DMS 273 (cell line): ENCODE measurements around the gene FMN1.
A peak's percentile ranks its signal among the peaks of the same experiment; 100 is the strongest.

ENCODE experiments used
- DNase-seq: peaks from one replicate; lab custom pipeline; 2025; ENCODE audit not compliant: unreplicated experiment; lab: John Stamatoyannopoulos, UW

FMN1 gene

DNA sequence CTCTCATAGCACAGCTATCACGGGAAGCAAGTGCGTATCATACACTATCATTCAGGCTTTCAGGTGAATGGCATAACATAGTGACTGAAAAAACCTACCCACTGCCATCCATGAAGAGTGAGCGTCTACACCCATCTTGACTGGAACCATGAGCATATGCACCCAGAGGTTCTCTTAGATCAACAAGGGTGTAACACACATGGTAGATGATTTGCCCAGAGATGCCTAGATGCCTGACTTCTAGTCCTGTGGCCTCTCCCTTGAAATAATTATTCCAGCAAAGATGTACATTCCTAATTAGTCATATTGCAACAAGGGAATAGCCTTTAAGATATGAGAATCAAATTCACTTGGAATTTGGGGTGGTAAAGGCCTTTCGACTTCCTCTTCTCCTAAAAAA is 248.3 kb downstream of the FMN1 start:
- no peak for DNase-seq

DNA sequence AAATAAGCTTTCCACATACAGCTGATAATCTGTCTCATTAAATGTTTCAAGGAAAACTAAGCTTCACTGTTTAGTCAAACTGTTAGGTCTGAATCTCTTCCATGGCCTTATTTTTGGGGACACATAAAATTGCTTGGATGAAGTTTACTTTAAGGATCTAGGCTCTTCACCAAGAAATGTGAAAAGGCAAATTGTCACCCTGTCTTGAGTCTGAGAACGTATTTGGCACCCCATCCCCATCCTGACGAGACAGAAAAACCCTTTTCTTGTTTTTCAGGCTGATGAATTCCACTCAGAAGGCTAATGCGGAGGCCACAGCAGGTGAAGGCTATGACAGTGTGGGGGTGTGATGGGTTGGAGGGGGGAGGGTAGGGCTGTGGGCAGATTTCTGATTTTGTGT is 250.1 kb downstream of the FMN1 start:
- DNase-seq, result no peak

- DNase-seq, result no peak
Observed at GRCh38 chr15:32943711-32944110, 250.8 kb downstream of the FMN1 start.

DNA sequence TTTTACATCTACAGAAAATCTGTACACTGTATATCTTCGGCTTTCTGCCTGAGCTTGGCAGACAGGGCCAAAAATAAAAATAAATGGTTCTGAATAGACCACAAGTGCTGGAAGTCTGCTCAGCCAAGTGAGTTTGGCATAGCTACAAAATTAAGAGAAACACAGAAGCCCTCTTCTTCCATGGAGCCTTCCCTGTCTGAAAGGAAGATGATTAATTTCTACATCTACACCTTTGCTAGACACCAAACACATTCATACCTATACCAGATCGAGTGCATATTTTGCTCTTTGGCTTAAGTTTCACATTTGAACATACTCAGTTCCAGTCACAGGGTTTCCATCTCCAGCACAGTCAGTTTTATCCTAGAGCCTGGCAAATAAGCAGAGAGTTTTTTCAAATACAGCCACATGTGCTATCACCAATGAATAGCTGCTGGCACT is 252.1 kb downstream of the FMN1 start:
- DNase-seq, result no peak

GRCh38 chr15:32941823-32942222 is 252.7 kb downstream of the FMN1 start:
- no peak for DNase-seq

- no peak for DNase-seq
Observed at GRCh38 chr15:32936976-32937375, 257.5 kb downstream of the FMN1 start.

- peak; percentile 19 for DNase-seq
Observed at GRCh38 chr15:32936283-32936918, 258.1 kb downstream of the FMN1 start.

GRCh38 chr15:32935139-32935538 is 259.4 kb downstream of the FMN1 start:
- no peak for DNase-seq

DNA sequence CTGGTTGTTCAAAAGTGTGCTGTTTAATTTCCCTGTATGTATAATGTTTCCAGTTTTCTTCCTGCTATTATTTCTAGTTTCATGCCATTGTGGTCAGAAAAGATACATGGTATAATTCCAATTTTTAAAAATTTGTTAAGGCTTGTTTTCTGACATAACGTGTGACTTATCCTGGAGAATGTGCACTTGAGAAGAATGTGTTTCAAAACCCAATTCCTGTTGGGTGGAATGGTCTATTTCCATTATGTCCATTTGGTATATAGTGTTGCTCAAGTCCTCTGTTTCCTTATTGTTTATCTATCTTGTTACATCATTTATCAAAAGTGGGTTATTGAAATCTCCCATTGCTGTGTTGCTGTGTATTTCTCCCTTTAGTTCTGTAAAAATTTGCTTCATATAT is 261.3 kb downstream of the FMN1 start:
- DNase-seq, result no peak

GRCh38 chr15:32928876-32929275 is 265.6 kb downstream of the FMN1 start:
- DNase-seq, result no peak

DNA sequence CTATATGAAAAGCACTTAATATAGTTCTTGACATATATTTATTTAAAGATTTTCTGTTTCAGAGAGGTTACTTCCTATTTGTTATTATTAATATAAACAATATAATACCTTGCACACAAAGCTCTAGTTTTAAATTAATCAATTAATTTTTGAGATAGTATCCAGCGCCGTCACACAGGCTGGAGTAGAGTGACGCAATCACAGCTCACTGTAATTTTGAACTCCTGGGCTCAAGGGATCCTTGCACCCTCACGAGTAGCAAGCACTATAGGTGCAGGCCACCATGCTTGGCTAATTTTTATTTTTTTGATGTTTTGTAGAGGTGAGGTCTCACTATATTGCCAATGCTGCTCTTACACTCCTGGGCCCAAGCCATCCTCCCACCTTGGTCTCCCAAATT is 267.4 kb downstream of the FMN1 start:
- no peak for DNase-seq

GRCh38 chr15:32923176-32923575 is 271.3 kb downstream of the FMN1 start:
- DNase-seq, result no peak

DNA sequence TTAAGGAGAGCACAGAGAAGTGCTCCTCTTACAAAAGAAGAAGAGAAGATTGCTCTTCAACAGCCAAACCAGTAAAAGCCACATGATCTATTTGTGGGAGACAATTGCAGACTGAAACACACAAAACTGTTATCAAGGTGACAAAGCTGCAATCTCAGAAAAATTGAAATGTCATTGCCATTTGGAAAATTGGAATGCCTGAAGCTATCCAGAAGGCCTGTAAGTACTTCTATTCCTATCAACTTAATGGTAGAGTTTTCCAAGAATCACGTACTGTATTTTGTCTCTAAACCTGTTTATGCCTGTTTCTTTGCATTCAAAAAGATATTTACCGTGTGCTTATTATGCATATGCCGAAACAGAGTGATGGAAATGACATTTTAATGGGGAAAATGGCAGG is 272.0 kb downstream of the FMN1 start:
- DNase-seq, result no peak

GRCh38 chr15:32919749-32920414 is 274.6 kb downstream of the FMN1 start:
- peak; percentile 20 for DNase-seq

GRCh38 chr15:32918547-32918946 is 276.0 kb downstream of the FMN1 start:
- DNase-seq, result no peak

DNA sequence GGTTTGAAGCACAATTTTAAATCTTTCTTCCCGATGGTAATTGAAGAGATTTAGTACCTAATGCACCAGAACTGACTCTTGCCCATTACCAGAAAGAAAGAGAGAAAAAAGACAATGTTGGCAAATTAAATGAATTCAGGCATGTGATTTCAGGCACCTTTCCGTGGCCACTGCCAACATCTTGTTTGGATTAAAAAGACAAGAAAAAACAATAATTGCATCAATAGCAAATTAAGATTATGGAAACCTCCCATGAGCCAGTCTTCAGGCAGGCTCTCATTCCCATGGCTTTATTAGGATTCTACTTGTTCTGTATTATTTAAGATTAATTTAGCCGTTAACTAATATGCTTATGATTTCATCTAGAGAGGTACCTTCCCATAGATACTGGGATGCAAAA is 283.7 kb downstream of the FMN1 start:
- no peak for DNase-seq

GRCh38 chr15:32909431-32909830 is 285.1 kb downstream of the FMN1 start:
- no peak for DNase-seq

DNA sequence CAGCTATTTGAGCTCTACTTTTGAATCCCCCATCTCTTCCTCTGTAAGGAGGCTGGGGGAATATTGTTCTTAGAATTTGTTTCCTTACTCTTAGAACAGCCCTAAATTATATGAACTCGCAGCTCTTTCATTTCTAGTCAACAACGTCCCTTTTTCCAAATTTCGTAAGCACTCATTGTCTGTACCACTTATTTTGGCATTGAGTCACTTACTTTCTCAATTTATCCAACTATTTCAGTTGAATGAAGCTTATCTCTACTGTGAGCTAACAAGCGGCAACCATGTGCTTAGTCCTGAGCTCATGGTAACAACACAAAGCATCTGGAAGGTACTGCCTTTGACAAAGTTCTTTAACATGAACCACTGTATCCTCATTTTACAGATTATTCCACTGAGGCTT is 285.6 kb downstream of the FMN1 start:
- DNase-seq, result no peak

DNA sequence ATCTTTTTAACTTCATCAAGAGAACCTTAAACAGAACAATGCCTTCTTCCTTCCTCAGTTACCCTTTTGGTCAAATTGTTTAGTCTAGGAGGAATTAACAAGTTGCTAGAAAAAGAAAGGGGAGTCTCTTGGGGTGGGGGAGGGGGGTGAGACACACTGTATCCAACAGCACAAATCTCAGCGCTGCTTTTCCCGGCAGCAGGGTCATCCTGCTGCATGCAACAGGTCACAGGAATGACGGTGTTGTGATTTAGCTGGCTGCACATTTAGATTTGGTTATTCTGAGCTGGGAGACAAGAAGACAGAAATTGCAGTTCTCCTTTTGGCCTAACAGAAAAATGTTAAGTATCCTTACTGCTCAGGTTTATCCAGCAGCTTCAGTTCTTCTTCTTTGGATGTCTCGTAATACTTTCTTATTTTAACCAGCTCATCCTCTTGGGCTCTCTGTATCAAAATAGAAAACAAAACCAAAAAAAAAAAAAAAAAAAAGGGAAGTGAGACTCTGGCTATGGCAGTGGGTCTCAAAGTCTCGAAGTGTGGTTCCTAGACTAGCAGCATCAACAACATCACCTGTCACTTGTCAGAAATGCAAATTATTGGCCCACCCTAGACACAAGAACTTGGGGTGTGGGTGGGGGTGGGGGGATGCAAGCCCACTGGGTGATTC is 286.2 kb downstream of the FMN1 start:
- no peak for DNase-seq

DNA sequence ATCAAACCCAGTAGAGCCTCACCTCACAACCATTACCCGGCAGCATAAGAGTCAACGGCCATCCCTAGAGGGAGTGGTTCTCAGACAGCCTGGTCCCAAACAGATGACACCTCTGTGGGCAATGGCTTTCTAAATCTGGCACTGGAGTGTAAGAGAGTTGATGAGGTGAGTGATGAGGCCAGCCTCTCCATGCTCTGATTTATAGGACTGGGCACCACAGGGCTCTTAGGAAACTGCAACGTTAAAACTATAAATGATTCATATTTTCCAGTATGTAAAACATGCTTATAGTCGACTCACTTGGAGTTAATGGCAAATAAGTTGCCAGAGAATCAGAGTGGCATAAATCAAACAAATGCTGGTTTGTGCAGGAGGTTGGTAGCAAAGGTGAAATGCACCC is 289.0 kb downstream of the FMN1 start:
- no peak for DNase-seq

DNA sequence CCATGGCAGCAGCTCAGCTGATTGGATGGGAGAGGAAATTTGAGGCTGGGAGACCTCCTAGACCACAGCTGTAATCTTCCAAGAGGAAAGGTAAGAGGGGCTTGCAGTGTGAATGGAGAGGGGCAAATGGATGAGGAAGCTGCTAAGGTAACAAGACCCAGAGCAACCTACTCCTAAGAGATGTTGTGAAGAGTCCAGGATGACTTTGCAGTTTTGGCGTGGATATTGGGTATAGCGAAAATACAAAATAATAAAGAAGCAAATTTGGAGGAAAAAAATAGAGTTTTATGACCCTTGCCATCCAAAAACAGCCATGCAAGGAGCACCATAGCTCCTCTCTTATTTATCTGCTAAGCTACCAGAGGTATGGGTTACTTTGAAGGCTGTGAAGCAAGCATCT is 290.1 kb downstream of the FMN1 start:
- DNase-seq, result no peak

DNA sequence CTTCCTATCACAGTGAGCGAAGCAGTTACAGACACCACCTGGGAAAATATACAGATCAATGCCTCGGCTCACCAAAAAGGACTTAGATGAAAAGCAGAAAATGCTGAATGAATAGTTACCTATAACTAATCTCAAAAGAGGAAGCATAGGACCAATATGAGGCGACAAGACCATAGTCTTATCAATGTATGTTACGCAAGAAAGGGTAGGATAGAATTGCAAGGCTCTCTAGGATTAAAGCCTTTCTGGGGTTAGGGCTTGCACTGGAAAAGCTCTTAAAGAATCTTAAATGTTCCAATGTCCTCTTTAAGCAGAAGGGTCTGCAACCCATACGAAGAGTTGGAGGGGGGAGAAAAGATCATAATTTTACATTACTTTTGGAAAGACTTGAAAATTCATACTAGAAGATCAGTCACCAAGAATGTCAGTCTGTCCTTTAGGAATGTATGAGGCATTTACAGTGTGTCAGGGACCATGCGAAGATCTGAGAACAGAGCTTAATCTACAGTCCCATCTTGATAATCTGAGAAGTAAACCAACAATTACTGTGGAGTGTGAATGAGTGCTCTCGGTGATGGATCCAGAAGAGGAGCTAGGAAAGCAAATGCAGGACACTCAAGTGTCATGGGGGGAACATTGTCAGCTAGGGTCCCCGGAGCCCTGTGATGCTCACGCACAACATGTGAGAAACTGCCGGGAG is 290.8 kb downstream of the FMN1 start:
- DNase-seq, result no peak
